ENCODE measurements around the gene SCEL.
"Not testable (repeated sequence)": the region's sequence is repeated elsewhere in the genome, so short reads cannot be mapped to it uniquely, and the experiment has no call there.

SCEL gene, protein sequence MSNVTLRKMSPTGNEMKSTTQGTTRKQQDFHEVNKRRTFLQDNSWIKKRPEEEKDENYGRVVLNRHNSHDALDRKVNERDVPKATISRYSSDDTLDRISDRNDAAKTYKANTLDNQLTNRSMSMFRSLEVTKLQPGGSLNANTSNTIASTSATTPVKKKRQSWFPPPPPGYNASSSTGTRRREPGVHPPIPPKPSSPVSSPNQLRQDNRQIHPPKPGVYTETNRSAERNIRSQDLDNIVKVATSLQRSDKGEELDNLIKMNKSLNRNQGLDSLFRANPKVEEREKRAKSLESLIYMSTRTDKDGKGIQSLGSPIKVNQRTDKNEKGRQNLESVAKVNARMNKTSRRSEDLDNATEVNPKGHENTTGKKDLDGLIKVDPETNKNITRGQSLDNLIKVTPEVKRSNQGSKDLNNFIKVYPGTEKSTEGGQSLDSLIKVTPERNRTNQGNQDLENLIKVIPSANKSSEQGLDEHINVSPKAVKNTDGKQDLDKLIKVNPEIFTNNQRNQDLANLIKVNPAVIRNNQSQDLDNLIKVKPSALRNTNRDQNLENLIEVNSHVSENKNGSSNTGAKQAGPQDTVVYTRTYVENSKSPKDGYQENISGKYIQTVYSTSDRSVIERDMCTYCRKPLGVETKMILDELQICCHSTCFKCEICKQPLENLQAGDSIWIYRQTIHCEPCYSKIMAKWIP

DNA sequence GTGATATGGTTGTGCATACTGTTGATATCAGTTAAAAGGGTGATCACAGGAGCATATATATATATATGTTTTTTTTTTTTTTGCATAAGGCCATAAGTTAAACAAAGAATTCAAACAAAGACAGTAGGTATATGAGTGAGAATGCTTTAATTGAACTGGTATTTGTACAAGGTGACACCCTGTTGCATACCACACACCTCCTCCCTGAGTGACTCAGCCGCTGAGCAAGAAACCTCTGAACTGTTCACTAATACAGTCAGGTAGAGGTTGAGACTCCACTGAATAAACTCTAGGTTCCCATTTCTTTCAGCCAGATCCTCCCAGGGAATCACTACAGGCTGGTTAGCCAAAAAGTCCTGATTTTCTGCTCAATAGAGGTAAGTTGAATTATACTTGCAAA lies at the start of gene SCEL:
SCEL (plus strand) TSS at position 259 of the 400 bp plus-strand sequence. CDS start 20,170 bp downstream, outside the sequence.
- no peak for DNase-seq

DNA sequence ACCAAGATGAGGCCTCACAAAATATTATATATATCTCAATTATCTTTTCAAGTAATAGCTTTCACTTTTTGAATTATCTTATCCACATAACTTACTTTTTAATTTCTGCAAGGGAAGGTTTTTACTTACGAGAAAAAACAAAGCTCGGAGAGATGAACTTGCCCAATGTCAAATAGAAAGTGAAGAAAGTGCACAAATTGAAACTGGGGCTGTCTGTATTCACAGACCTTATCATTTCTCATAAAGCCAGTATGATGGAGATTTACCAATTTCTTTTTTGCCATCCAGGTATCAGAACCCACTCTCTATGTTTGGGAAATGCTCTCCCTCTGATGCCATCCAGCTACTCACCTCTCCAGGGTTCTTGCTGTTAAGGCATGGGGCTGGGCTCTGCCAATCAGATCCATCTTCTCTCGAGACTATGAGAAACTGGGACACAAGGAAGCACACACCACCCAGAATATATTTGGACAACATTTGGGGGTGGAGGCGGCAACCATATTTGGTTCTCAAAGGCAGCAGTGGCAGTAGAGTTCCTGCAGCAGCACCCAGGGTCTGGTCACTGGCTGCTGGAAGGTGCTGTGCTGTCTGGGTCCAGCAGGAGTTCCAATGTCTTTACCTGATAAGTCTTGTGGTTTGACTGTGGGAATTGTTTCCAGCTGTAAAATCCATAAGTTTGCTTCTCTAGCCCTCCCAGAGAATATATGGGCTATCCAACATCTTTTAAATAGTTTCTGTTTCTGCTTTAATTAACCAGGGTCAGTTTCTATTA lies 45.8 kb upstream of the SCEL start:
- no peak for DNase-seq

DNA sequence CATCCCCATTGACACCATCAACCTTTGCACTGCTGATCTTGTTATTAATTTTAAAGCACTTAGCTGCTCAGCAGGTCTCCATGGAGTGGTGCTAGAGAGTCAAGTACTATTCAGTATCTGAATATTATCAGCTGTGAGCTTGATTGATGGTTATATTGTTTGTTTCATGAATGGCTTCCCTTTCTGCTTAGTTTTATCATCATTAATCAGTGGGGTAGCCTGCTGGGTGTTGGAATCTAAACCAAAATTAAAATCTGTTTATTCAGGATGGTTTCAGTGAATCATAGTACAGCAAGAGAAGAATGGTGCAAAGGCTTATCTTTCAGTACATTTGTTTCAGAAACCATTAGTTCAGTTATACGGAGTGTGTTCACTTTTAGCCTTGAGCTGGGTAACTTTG lies 42.5 kb upstream of the SCEL start:
- DNase-seq, result no peak

DNA sequence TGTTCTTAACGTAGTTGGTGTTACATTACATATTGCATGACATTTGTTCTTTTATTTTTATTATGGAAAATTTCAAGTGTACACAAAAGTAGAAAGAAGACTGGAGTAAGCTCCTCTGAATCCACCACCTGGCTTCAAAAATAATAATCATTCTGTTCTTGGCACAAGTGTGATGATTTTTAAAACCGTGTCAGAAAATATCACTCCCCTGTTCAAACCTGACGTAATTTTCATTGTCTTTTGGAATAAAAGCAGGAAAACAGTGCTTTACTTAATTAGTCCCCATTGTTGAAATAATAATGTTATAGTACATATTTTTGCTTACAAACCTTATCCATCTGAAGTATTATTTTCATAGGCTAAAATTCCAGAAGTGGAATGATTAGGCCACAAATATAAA lies 41.3 kb upstream of the SCEL start:
- DNase-seq, result no peak

DNA sequence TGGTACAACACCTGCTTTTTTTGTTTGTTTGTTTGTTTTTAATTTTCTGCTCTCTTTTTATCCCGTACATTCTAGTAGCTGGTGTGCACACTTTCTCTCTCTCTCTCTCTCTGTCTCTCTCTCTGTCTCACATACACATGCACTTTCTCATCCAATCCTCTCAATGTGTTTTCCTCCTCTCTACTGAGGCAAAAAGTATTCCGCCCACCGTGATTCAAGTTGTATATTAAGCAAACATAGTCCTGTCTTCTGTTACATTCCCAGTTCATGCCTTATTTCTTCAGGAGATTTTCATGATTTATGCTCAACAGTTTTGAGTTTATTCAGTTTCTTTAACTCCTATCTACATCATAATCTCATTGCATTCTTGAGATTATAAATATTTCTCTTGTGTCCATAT lies 38.2 kb upstream of the SCEL start:
- no peak for DNase-seq

DNA sequence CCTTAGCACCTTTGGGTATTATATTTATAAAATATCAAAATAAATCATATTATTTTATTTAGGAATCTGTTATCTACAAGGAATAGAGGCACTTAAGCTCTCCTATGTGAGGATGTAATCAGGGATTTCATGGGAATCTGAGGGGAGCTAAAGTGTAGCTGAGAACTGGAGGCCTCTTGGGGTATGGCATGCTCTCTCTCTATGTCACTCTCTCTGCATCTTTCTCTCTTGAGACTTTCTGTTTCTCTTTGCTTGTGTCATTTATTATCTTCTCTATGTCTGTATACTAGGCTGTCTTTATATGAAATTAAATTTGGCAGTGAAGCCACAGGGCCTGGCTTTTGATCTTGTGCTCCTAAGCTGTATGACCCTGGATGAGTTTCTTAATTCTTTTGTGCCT lies 37.7 kb upstream of the SCEL start:
- DNase-seq, result no peak

DNA sequence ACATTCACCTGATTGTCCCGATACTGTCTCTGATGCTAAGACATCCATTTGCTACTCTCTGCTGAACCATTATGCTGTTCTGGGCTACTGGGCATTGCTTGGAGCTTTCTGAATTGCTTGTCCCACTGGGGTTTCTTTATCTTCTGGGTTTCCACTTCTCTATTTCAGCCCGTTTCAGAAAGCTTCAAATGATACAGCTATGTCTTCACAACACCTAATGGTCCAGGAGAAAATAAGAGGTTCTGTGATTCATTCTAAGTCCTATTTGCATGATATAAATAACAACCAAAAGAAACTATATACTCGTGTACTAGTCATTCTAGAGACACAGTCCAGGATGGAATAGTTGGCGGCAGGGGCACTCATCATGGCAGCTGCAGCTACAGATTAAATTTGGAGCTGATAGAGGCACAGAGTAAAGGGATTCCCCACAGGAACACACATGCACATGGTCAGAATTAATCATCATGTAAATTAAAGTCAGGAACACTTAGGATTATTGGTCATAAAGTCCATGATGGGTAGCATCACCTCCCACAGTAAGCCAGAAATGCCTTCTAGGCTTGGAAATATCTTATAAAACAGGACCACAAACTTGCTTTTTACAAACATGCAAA lies 33.3 kb upstream of the SCEL start:
- DNase-seq, result no peak

DNA sequence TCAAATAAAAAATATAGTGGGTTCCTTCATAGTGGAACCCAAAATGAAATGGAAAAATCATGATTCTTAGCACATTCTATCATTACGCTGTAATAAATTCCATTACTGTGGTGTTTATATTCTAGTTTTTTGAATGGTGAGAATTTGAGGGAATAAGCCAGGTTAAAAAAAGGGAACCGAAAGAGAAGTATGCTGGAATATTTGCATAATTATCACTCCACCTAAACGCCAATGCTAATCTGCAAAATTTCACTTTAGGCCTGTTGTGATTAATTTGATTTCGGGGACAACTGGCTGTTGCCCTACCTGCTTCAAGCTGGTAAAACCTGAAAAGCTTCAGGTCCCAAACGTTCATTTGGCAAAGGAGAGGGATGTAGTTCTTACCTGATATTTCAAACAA lies 32.1 kb upstream of the SCEL start:
- DNase-seq, result no peak

DNA sequence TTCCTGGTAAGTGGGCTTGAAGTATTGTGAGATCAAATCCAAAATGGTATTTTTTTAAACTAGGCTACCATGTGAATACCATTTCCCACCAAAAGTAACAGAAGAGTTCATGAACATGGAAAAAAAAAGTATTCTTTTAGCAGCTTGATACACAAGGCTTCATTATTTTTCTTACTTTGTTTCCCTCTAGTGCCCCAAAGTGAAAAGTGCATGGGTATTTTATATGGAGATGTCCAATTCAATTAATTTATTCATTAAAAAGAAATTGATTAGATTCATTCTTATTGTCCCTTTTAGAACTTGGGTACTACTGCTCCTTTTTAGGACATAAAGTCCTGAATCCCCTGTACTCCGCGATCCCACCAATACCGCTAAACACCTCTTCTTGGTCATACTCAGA lies 28.6 kb upstream of the SCEL start:
- DNase-seq, result no peak

DNA sequence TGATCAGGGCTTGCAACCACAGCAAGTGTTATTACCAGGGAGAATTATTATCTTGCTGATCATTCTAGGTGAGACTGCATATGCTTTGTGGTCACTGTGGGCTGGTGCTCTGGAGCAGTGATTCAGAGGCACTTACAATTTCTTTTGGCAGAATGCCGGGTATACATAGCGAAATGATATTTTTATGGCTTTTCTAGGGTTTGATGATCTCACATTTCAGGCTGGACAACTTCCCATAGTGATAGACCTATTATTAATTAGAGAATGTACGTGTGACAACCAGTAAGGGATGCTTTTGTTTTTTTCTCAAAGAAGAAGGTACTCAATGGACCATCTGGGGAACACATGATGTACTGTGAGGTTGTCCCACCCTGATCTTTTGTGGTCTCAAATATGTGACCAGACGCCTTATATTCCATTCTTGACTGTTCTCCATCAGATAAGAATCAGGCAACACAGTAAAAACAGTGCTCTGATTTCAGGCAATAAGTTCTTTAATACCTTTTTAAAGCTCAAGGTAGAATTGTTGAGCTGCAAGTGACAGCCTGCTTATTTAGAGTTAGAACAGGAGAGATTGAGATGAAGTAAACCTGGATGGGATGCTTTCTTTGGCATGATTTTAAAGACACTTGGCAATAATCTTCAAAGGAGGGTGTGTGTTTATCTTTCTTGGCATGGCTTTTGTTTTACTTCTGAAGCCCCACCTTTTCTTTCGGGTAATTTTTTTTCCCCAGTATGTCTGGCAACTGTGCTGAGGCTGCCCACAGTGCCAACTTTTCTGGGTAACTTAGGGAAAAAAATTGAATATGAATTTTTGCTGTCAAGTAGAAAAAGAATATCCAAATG lies 27.4 kb upstream of the SCEL start:
- no peak for DNase-seq

DNA sequence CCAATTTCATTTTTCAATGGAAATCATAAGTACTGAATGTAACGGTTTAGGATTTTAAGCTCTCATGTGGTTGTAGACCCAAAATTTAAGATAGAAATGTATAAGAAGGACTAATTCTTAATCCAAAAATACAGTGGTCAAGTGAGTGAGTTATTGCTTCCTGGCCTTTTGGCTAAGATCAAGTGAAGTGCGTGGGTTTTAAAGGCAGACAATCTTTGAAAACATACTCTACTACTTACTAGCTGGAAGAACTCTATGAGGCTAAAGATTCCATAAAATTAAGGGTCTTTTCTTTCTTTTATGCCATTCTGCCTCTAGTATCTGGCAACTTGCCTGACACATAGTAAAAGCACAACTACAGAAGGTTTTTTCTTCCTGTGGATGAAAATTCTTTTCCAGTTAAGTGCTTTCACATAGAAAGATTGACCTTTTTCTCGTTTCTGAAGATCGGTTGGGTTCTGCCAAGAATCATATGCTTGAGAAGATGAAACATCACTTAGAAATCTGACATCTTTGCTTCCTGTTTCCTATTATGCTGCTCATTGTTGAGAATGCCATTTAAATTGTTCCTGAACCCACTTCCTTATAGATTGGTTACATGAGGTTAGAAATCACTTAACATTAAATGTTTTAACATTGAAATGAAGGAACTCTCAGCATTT lies 26.4 kb upstream of the SCEL start:
- no peak for DNase-seq

DNA sequence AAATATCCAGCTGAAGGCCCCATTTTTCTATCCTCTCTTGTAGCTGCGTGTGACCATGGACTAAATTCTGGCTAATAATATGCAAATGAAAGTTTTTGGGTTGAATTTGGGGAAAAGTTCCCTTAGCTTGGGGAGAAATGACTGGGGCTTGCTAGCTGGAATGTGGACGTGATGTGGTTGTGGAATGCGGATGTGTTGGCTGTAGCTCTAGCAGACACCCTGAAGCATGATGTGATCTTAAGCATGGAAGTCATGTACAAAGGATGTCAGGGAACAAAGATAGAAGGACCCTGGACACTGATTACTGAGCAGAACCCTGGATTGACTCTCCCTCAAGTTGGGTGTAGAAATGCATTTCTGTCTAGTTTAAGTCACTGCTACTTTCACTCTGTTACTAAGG lies 25.4 kb upstream of the SCEL start:
- DNase-seq, result no peak

DNA sequence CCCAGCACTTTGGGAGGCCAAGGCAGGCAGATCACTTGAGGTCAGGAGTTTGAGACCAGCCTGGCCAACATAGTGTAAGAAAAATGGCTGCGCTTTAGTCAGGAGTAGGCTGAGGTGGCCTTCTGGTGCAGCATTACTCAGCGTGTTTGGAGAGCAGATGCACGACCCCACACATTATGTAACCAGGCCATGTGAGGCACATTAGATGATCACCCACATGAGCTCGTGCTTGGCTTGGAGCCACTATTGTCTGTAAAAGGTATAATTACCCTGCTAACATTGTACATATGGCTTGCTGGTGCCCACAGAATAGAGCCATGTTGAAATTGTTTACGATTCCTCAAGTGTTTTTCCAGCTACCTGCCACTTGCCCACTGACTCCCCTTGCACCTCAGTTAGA lies 24.0 kb upstream of the SCEL start:
- no peak for DNase-seq

DNA sequence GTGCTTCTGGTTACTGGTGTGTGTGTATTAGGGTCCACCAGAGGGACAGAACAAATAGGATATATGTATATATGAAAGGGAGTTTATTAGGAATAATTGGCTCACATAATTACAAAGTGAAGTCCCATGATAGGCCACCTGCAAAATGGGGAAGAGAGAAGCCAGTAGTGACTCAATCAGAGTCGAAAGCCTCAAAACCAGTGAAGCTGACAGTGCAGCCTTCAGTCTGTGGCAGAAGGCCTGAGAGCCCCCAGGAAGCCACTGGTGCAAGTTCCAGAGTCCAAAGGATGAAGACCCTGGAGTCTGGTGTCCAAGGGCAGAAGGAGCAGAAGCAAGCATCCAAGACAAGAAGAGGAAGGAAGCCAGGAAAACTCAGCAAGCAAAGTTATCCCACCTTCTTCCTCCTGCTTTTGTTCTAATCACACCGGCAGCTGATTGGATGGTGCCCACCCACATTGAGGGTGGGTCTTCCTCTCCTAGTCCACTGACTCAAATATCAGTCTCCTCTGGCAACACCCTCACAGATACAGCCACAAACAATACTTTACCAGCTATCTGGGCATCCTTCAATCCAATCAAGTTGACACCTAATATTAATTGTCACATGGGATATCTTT lies 21.7 kb upstream of the SCEL start:
- DNase-seq, result no peak

DNA sequence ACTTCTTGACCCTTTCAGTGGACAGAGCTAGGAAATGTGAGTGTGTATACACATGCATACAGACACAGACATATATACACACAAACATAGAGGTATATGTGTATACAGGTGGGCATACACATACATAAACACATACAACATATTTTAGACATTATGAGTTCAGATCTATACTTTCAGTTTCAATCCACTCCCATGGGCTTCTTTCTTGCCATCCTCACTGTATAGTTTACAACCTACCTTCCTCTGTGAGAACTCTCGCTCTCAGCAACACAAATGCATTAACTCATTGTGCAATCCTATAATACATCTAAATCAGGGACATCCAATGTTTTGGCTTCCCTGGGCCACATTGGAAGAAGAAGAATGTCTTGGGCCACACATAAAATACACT lies 21.2 kb upstream of the SCEL start:
- no peak for DNase-seq

DNA sequence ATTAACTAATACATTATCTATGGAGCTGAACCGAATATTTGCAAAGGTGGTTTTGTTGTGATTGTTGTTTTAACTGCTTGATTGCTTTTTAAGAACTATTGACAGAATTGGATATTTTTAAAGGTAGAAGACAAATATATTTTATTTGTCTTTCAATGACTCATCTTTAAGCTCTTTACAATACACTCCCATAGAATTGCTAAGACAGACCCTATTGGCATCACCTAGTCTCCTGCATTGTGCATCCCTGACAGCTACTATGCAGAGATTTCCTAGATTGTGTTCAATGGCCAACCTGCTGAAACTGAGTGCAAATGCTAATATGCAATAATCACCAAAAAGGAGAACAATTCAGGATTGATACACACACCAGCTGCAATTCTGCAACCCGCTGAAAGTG lies 19.7 kb upstream of the SCEL start:
- DNase-seq, result no peak

DNA sequence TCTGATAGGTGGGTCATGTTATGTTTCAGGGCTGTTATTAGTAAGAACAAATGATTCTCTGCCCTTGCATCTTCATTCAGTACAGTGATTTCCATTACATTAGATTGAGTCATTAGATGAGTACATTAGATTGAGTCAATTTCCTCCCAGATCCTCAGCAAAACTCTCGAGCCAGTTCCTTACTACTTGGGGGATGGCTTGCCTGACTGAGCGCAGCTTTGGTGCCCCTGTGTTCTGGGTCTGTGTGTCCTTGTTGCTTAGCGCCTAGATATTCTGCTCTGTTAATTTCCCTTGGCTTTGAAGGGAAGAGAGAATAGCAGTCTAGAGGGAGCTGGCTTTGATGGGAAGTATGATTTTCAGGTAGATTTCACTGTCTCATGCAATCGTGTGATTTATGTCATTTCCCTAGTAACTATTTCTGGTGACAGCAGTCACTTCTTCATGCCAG lies 19.1 kb upstream of the SCEL start:
- DNase-seq, result no peak

DNA sequence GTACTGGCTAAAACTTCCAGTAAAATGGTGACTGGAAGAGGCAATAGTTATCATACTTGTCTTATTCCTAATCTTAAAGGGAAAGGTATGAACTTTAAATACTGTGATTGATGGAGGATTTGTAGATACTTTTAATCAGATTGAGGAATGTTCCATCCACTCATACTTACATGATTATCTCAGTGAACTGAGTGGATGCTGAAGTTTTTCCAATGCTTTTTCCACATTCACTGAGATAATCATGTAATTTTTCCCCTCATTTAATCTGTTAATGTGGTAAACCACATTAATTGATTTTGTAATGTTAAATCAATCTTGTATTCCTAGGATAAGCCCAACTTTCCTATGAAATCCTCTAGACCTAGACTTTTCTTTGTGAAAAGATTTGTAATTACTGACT lies 17.2 kb upstream of the SCEL start:
- no peak for DNase-seq

DNA sequence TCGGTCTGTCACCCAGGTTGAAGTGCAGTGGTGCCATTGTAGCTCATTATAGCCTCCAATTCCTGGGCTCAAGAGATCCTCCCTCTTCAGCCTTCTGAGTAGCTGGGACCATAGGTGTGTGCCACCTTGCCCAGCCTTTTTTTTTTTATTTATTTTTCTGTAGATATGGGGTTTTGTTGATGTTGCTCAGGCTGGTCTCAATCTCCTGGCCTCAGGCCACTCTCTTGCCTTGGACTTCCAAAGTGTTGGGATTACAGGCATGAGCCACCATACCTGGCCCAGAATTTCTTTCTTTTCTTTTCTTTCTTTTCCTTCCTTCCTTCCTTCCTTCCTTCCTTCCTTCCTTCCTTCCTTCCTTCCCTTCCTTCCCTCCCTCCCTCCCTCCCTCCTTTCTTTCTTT lies 16.1 kb upstream of the SCEL start:
- DNase-seq, result not testable (repeated sequence)

DNA sequence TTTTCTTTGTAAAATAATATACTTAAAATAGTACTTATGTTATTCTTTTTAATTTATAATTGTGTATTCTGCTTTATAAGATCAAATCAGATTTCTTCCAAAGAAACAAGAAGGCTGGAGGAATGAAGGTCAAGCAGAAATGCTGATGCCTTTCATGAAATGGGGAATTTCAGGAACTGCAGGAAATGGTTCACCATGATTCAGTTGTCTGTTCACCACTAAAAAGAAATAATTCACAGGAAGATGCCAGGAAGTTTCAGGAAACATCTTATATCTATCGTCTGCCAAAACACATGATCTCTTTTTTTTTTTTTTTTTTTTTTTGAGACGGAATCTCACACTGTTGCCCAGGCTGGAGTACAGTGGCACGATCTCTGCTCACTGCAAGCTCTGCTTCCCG lies 15.7 kb upstream of the SCEL start:
- no peak for DNase-seq

DNA sequence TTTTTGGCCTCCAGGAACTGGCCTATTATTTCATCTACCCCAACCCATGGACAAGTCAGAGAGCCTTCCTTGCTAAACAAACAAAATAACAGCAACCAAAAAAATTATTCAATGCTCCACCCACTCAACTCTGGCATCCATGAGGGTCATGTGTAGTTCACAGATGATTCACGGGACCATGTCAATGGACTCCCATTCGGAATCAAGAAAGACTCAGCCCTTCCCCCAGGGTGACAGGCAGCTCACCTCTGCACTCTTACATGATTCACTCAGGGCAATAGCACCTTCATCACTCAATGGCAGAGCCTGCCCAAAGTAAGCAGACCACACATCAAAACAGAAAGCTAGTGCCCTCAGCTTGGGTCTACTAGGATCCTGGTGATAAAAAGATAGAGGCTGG lies 14.3 kb upstream of the SCEL start:
- no peak for DNase-seq
